BLaER1 treated with 17β-estradiol and CSF1 and Interleukin-3, amounts not matched to agents 10 nM and 100 nM (cell line): ENCODE measurements around the gene CDH23.

Source experiments
- H3K27ac ChIP-seq, 11 experiments: shearing (Covaris generic); formaldehyde crosslinking; 2 replicates each; pipeline ENCODE4 v1.8.1; 2022
- H3K27me3 ChIP-seq, 11 experiments: shearing (Covaris generic); formaldehyde crosslinking; 2 replicates each; pipeline ENCODE4 v1.8.1; 2022
- H3K36me3 ChIP-seq, 11 experiments: shearing (Covaris generic); formaldehyde crosslinking; 2 replicates each; pipeline ENCODE4 v1.8.1; 2022
- H3K4me1 ChIP-seq, 10 experiments: shearing (Covaris generic); formaldehyde crosslinking; 2 replicates each; pipeline ENCODE4 v1.8.1; 2022
- H3K4me2 ChIP-seq, 11 experiments: shearing (Covaris generic); formaldehyde crosslinking; 2 replicates each; pipeline ENCODE4 v1.8.1; 2022
- H3K4me3 ChIP-seq, 10 experiments: shearing (Covaris generic); formaldehyde crosslinking; 2 replicates each; pipeline ENCODE4 v1.8.1; 2022
- H3K9ac ChIP-seq, 11 experiments: shearing (Covaris generic); formaldehyde crosslinking; 2 replicates each; pipeline ENCODE4 v1.8.1; 2022
- H3K9me3 ChIP-seq, 11 experiments: shearing (Covaris generic); formaldehyde crosslinking; replicated peaks in 1 of 11; 2 replicates each; pipeline ENCODE4 v1.8.1; 2022
- H4K20me1 ChIP-seq, 11 experiments: shearing (Covaris generic); formaldehyde crosslinking; 2 replicates each; pipeline ENCODE4 v1.8.1; 2022
- Cebpa-rat ChIP-seq, 11 experiments: shearing (Covaris generic); IDR thresholded peaks; 2 replicates each; pipeline ENCODE4 v1.8.1; 2022

Gene CDH23

DNA sequence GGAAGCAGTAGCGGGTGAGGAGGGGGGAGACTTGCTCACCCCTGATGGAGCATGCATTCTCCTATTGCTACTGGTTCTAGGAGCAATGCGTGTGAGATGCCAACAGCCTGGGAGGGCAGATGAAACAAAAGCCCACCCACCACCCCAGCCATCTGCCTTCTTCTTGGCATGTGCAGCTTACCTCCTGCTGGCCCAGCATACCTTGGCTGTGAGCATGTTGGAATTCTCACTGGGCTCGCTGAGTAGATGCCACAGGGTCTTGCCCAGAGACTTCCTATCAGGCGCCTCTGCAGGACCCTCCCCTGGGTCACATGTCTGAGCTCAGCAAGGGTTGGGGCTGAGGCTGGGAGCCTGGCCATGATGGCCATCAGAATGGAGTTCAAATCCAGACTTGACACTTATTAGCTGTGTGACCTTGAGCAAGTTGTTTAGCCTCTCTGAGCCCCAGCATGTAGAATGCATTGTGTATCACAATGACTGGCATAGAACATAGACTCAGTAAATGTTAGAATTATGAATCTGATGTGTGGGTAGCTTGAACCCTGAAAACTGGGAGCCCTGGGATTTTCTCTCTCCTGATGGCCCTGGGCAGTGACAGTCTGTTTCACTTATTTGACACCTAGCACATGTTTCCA is 38.2 kb downstream of the CDH23 start:
- H3K4me3 ChIP-seq: no peak overlapping the region
- H3K9me3 ChIP-seq: no peaks in the 10 kb centered on the region
- peaks cover 23 to 62% (median 38%) of the 10 kb centered on the region in 10 experiments for H3K4me1 ChIP-seq
- peak overlapping the region in 10 of 11 experiments; percentile 19 to 92 (median 79); a peak in 17 of 22 replicates for H3K4me2 ChIP-seq
- H3K27me3 ChIP-seq: no peaks in the 10 kb centered on the region
- peak overlapping the region in 8 of 11 experiments; percentile 5 to 83 (median 67); a peak in 14 of 22 replicates for H3K27ac ChIP-seq
- no peaks in the 10 kb centered on the region; a peak in 1 of 22 replicates for H4K20me1 ChIP-seq
- peak overlapping the region in 6 of 11 experiments; percentile 39 to 68 (median 52); a peak in 8 of 22 replicates for H3K9ac ChIP-seq
- no peak for TF ChIP-seq Cebpa-rat (IDR thresholded peaks at IDR 0.05)
- no peaks in the 10 kb centered on the region for H3K36me3 ChIP-seq

DNA sequence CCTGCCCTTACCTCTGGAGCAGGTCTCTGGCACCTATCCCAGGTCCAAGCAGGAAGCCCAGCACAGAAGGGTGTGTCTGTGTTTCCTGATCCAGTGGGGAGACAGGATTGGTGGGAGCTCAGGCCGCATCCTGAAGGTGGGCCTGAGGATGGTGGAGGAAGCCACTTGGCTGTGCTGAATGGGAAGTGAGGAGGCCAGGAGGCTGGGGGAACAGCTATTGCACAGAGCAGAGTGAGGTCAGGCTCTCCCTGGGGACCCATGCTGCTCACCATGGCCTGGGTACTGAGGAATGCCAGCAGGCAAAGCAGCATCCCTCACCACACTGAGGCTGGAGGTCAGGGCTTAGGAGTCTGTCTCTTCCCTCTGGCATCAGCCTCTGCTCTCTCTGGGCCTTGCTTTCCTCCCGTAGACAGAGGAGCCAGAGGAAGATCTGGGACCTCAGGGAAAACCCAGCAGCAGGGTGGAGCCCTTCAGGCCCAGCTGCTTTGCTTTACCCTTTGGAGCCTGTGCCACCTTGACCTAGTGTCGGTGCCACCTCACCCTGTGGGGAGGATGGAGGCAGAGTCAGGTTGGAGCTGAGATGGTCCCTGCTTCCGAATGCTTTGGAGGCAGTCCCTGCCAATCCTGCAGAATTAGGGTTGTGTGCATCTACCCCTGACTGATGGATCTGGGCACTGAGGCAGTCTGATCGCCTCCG is 39.0 kb downstream of the CDH23 start:
- Histone ChIP-seq H3K27me3 (no peaks in the 10 kb centered on the region), H3K9ac (peak overlapping the region in 8 of 11 experiments; percentile 3 to 68 (median 45); a peak in 13 of 22 replicates), H3K36me3 (no peaks in the 10 kb centered on the region), H3K4me1 (peaks cover 23 to 70% (median 38%) of the 10 kb centered on the region in 10 experiments), H3K4me3 (peak overlapping the region in 3 of 10 experiments; percentile 4 to 26 (median 21); a peak in 3 of 20 replicates), H3K4me2 (peak overlapping the region; percentile 19 to 92 (median 75)), H3K27ac (peak overlapping the region in 8 of 11 experiments; percentile 27 to 83 (median 67); a peak in 16 of 22 replicates), H4K20me1 (no peaks in the 10 kb centered on the region; a peak in 1 of 22 replicates), H3K9me3 (no peaks in the 10 kb centered on the region)
- no peak for TF ChIP-seq Cebpa-rat (IDR thresholded peaks at IDR 0.05)

DNA sequence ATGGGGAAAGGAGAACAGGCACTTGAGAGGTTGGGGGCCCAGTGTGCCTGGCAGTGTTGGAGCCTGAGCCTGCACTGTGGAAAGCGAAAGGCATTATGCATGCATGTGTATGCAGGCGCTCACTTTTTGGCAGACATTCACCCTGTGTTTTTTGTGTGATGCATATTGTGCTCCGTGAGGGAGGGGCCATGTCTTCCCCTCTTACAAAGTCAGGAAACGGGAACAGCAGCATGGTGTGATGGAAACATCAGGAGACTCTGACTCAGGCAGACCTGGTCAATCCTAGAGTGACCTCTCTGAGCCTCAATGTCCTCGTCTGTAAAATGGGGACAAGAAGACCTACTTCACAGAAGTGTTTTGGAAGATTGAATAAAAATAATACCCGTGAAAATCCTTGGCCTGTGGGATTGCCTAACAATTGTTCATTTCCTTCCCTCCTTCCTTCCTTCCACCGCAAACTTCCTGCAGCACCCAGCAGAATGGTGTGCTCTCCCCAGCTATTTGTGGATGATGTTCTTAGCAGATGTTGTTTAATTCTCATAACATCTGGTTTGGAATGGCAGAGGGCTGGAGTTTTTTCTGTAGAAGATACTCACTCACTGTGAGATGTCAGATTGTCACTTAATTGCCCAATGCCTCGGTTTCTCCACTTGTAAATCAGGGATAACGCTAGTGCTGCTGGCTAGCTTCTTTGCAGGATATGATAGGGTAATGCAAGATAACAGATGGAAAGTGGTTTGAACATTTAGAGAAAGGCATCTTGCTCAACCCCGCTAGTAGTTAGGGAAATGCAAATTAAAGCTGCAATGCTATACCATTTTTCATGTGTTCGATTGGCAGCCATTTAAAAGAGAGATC is 39.8 kb downstream of the CDH23 start:
- H3K4me1 ChIP-seq: peaks cover 23 to 77% (median 40%) of the 10 kb centered on the region in 10 experiments
- H3K4me3 ChIP-seq: peak overlapping the region in 3 of 10 experiments; percentile 4 to 26 (median 21); a peak in 3 of 20 replicates
- TF ChIP-seq Cebpa-rat (IDR thresholded peaks at IDR 0.05): peak in 6 of 11 experiments; percentile 31 to 60 (median 46); a peak in 5 of 22 replicates
- peak overlapping the region; percentile 19 to 92 (median 75) for H3K4me2 ChIP-seq
- H4K20me1 ChIP-seq: no peaks in the 10 kb centered on the region; a peak in 1 of 22 replicates
- H3K27ac ChIP-seq: peak overlapping the region in 7 of 11 experiments; percentile 41 to 83 (median 70); a peak in 16 of 22 replicates
- H3K36me3 ChIP-seq: no peaks in the 10 kb centered on the region
- no peaks in the 10 kb centered on the region for H3K27me3 ChIP-seq
- H3K9me3 ChIP-seq: no peaks in the 10 kb centered on the region
- peak overlapping the region in 7 of 11 experiments; percentile 31 to 68 (median 47); a peak in 13 of 22 replicates for H3K9ac ChIP-seq

DNA sequence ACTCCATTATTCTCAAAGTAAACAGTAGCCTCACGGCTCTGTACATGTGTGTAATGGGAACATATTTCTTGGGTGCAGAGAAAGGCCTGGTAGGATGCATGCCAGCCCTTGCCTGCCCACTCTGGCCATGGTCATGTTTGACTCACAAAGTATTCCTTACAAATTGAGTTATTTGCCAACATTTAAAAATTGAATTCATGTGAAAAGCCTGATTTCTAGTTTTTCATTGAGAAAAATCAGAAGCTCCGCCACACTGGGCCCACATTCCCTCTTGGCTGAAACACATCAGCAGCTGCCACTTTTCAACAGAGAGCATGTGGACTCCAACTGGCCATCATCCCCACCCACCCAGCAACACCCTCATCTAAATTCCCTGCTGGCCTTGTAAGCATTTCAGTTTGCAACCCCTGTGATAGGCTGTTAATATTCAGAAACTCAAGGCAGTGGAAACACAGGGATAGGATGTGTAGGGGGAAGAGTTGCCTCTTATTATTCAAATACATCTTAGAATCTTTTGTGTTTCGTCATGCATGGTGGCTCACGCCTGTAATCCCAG is 40.9 kb downstream of the CDH23 start:
- H3K36me3 ChIP-seq: no peaks in the 10 kb centered on the region
- peak overlapping the region in 7 of 11 experiments; percentile 21 to 83 (median 70); a peak in 12 of 22 replicates for H3K27ac ChIP-seq
- peak overlapping the region; percentile 19 to 92 (median 75); a peak in 20 of 22 replicates for H3K4me2 ChIP-seq
- no peak for TF ChIP-seq Cebpa-rat (IDR thresholded peaks at IDR 0.05)
- H3K4me1 ChIP-seq: peaks cover 23 to 77% (median 40%) of the 10 kb centered on the region in 10 experiments
- no peaks in the 10 kb centered on the region for H4K20me1 ChIP-seq
- no peak overlapping the region for H3K4me3 ChIP-seq
- H3K27me3 ChIP-seq: no peaks in the 10 kb centered on the region
- peak overlapping the region in 3 of 11 experiments; percentile 38 to 68 (median 41); a peak in 3 of 22 replicates for H3K9ac ChIP-seq
- no peaks in the 10 kb centered on the region for H3K9me3 ChIP-seq

DNA sequence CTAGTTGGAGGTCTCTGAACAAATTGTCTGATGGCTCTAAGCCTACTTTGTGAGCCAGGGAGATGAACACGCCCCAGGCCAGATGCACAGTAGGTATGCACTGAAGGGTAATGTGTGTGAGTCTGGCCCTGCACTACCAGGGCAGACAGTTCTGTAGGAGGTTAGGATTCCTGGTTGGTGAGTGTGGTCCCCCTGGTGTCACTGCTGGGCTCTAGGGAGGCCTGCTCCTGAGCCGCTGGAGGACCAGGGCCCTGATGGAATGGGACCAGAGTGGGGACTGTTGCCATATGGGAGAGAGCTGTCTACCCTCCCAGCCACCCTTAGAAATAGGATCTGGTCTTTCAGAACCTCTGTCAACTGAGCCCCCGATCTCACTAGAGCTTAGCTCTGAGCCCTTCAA is 42.0 kb downstream of the CDH23 start:
- Histone ChIP-seq H3K9ac (no peak overlapping the region), H3K27me3 (no peaks in the 10 kb centered on the region), H4K20me1 (no peaks in the 10 kb centered on the region), H3K9me3 (no peaks in the 10 kb centered on the region), H3K27ac (peak overlapping the region in 3 of 11 experiments; percentile 10 to 83 (median 54); a peak in 5 of 22 replicates), H3K4me2 (peak overlapping the region in 4 of 11 experiments; percentile 0 to 83 (median 38); a peak in 4 of 22 replicates), H3K4me3 (no peak overlapping the region), H3K4me1 (peaks cover 23 to 76% (median 40%) of the 10 kb centered on the region in 10 experiments), H3K36me3 (no peaks in the 10 kb centered on the region)
- no peak for TF ChIP-seq Cebpa-rat (IDR thresholded peaks at IDR 0.05)

DNA sequence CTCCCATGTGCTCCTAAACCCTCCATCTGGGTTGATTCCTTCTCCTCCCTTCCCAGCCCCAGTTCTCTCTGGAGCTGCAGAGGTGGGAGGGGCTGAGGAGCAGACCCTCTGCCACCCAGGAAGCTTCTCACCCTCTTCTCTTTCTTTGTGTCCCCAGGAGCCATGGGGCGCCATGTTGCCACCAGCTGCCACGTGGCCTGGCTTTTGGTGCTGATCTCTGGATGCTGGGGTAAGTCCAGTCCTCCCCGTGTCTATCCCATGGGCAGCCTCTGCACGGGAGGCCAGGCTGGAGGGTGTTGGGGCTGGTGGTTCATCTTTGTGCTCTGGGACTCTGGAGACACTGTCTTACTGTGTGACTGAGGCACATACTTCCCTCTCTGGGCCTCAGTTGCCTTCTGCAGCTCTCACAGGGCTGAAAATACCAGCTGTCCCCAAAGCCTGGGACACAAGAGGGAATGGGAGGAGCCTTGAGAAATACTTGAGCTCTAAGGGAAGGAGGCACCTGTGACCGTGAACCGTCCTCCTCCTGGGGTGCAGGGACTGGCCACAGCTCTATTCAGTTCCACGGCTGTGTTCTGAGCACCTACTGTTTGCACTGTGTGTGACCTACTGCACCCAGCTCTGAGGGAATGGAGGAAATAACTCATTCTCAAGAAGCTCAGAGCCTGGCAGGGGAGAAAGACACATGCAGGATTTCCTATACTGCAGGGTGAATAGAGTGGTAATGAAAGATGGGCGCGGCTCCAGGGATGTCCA is 43.1 kb downstream of the CDH23 start:
- Histone ChIP-seq H3K9ac (no peak overlapping the region), H3K27ac (peak overlapping the region in 3 of 11 experiments; percentile 17 to 83 (median 54); a peak in 6 of 22 replicates), H3K36me3 (no peaks in the 10 kb centered on the region), H4K20me1 (no peaks in the 10 kb centered on the region; a peak in 1 of 22 replicates), H3K9me3 (no peaks in the 10 kb centered on the region), H3K4me2 (peak overlapping the region in 3 of 11 experiments; percentile 0 to 17 (median 1); a peak in 4 of 22 replicates), H3K4me3 (no peak overlapping the region), H3K4me1 (peaks cover 23 to 68% (median 38%) of the 10 kb centered on the region in 10 experiments), H3K27me3 (no peaks in the 10 kb centered on the region)
- no peak for TF ChIP-seq Cebpa-rat (IDR thresholded peaks at IDR 0.05)

DNA sequence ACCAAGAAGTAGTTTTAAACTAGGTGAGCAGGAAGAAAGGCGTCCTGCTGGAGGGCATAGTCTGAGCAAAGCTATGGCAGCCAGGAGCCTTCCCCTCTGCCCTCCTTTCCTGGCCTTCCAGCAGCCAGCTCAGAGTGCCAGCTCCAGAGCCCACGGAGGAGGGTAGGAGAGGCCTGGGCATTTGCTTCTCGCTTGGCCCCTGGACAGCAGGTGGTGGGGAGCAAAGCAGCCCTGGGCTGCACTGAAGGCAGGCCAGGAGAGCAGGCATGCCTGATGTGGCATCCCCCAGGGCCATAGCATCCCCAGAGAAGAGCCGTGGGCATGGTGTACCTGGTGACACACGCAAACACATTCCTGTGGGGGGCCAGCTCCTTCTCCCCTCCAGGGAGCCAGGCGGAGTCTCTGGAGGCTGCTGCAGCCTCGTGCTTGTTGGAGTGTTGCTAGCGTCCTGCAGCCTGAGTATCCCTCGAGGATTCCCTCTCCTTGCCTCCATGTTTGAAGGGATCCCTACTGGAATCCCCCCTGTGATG is 43.9 kb downstream of the CDH23 start:
- no peak overlapping the region for H3K4me3 ChIP-seq
- no peaks in the 10 kb centered on the region for H3K36me3 ChIP-seq
- H3K27ac ChIP-seq: 0 out of 22 replicates have a peak overlapping the region, but pooled peaks of 1 of the 11 experiments have one; percentile 16
- no peaks in the 10 kb centered on the region for H3K9me3 ChIP-seq
- no peak for TF ChIP-seq Cebpa-rat (IDR thresholded peaks at IDR 0.05)
- H3K9ac ChIP-seq: 0 out of 22 replicates have a peak overlapping the region, but pooled peaks of 1 of the 11 experiments have one; percentile 2
- peak overlapping the region in 4 of 11 experiments; percentile 2 to 17 (median 6); a peak in 1 of 22 replicates for H3K4me2 ChIP-seq
- H3K27me3 ChIP-seq: no peaks in the 10 kb centered on the region
- peaks cover 20 to 63% (median 32%) of the 10 kb centered on the region in 10 experiments for H3K4me1 ChIP-seq
- H4K20me1 ChIP-seq: no peaks in the 10 kb centered on the region; a peak in 1 of 22 replicates
